GM19240 (cell line): ENCODE results near the gene CEMIP2.
"Not testable (repeated sequence)": the region's sequence is repeated elsewhere in the genome, so short reads cannot be mapped to it uniquely, and the experiment has no call there.

Experiments used
- DNase-seq: peaks from one replicate; pipeline ENCODE4 v3.0.0; 2011; ENCODE audit warnings: low spot score; ENCODE audit not compliant: insufficient read length

Gene CEMIP2, protein sequence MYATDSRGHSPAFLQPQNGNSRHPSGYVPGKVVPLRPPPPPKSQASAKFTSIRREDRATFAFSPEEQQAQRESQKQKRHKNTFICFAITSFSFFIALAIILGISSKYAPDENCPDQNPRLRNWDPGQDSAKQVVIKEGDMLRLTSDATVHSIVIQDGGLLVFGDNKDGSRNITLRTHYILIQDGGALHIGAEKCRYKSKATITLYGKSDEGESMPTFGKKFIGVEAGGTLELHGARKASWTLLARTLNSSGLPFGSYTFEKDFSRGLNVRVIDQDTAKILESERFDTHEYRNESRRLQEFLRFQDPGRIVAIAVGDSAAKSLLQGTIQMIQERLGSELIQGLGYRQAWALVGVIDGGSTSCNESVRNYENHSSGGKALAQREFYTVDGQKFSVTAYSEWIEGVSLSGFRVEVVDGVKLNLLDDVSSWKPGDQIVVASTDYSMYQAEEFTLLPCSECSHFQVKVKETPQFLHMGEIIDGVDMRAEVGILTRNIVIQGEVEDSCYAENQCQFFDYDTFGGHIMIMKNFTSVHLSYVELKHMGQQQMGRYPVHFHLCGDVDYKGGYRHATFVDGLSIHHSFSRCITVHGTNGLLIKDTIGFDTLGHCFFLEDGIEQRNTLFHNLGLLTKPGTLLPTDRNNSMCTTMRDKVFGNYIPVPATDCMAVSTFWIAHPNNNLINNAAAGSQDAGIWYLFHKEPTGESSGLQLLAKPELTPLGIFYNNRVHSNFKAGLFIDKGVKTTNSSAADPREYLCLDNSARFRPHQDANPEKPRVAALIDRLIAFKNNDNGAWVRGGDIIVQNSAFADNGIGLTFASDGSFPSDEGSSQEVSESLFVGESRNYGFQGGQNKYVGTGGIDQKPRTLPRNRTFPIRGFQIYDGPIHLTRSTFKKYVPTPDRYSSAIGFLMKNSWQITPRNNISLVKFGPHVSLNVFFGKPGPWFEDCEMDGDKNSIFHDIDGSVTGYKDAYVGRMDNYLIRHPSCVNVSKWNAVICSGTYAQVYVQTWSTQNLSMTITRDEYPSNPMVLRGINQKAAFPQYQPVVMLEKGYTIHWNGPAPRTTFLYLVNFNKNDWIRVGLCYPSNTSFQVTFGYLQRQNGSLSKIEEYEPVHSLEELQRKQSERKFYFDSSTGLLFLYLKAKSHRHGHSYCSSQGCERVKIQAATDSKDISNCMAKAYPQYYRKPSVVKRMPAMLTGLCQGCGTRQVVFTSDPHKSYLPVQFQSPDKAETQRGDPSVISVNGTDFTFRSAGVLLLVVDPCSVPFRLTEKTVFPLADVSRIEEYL (N-terminal part only)

GRCh38 chr9:71768388-71769174, at the start of gene CEMIP2:
Gene CEMIP2, minus strand, starts transcription at chr9:71768513. Its CDS starts 18,140 bp downstream, at chr9:71750373.
- peak; percentile 40 for DNase-seq

- DNase-seq, result no peak
These were observed 48.7 kb upstream of the CEMIP2 start for GRCh38 chr9:71816916-71817451.

DNA sequence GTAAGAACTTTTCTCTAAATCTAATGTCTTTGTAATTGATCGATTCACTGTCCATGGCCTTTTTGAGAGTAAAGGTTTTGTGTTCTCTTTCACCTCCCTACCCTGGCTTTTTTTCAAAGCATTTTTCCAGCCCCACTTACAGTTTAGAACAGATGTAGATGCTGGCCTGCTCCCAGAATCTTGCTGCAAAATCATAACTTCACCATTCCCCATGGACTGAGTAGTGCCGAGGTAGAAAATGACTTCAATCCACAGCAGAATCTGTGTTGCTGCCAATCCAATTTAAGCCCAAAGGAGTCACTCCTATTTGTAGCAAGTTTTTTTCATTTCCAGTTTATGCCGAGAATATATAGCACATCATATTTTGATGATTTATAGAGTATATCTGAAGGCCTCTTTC, 46.5 kb upstream of the CEMIP2 start:
- no peak for DNase-seq

DNA sequence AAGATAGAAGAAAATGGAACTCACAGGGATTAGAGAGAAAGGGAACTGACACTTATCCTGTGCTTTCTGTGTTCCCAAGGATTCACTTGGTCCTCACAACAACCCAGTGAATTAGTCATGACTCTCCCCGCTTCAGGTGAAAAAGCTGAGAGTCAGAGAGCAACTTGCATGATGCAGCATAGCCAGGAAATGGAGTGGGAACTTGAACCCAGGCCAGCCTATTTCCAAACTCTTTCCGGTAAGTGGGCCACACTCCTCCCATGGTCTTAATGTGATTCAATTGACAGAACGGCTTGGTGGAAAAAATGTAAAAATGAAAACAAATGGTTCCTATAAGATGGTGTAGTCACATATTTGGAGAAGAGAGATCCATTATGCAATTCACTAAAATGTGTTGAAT, 45.9 kb upstream of the CEMIP2 start:
- DNase-seq, result no peak

- DNase-seq, result no peak
These were observed 44.1 kb upstream of the CEMIP2 start for GRCh38 chr9:71812385-71812784.

DNA sequence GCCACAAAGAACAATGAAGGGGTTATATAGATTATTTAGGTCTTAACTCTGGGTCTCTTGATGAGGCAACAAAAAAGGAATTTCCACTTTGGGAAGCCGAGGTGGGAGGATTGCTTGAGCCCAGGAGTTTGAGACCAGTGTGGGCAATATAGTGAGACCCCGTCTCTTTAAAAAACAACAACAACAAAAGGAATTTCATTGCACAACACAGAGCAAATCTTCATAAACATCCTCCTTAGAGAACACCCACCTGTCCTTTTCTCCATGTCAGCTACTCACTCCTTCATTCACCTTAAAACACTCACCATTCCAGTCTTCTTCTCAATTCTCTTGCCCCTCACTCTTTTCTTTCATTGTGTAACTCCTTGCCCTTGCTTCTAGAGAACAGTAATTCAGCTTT, 39.8 kb upstream of the CEMIP2 start:
- no peak for DNase-seq

DNA sequence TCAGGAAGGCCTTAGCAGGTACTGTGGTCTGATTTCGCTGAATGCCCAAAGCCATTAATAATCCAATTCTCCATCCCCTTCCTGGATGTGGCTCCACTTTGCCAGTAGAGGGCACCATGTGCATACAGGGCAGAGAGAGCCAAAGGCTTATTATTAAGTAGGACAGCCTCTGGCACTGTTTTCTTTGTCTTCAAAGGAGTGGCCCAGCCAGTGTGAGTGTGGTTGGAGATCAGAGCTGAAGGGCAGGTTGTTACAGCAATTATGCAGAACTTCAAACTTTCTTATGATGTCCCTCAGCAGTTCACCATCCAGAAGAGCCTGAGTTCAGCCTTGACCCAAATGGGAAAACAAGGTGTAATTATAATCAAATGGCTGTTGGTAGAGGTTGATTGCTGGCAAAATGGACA, 38.6 kb upstream of the CEMIP2 start:
- DNase-seq, result peak; percentile 22

GRCh38 chr9:71805096-71805495, 36.8 kb upstream of the CEMIP2 start:
- DNase-seq, result not testable (repeated sequence)

DNA sequence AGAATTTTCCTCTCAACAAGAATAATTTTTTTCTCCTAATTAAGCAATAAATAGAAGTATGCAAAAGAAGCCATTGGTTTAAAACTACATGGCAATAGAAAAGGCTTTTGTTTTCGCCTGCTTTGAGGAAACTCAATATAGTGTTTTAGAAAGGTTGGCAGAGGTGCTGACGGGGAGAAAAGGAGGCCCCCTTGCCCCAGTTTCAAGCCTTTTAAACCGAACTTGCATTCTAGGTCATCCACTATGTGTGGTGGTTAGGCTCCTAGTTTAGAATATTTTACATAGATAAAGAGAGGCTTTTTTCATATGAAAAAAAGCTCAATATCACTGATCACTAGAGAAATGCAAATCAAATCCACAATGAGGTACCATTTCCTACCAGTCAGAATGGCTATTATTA, 33.5 kb upstream of the CEMIP2 start:
- no peak for DNase-seq

DNA sequence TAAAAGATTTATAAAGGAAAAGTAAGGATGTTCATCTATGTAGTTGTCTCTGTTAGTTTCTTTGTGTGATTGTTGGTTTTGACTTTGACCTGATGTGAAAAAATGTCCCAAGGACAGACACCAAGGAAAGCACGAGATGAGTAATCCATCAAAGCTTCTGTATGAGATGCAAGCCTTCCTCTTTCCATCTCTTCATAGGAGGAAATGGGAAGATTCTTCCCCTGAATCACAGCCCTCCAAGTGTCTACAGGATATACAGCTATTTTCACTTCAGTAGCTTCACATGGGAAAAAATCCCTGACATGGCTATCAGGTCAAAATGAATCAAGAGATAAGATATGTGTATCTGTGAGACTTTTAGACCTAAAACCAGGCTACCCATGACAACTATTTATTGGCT, 29.0 kb upstream of the CEMIP2 start:
- no peak for DNase-seq

DNA sequence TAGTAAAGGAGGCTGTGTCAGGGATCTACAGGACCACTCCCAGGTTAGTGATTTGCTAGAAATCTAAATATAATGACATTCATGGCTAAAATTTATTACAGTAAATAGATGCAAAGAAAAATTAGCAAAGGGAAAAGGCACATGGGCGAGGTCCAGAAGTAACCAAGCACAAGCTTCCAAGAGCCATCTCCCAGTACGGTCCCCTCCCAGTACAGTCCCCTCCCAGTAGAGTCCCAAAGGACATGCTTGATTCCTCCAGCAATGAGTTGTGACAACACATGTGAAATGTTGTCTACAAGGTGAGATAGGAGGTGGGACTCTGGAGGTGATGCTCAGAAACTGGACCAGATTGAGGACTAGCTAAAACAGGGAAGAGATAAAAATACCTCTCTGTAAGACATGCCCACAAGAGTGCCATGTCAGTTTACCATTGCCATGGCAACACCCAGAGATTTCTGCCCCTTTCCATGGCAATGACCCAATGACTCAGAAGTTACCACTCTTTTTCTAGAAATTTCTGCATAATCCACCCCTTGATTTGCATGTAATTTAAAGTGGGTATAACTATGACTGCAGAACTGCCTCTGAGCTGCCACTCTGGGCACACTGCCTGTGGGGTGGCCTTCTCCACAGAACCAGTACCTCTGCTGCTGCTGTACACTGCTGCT, 27.9 kb upstream of the CEMIP2 start:
- no peak for DNase-seq

- DNase-seq, result peak; percentile 24
These were observed 26.9 kb upstream of the CEMIP2 start for GRCh38 chr9:71795097-71795813.

- DNase-seq, result no peak
These were observed 25.2 kb upstream of the CEMIP2 start for GRCh38 chr9:71793386-71794105.

GRCh38 chr9:71791875-71792274, 23.6 kb upstream of the CEMIP2 start:
- DNase-seq, result no peak

- no peak for DNase-seq
These were observed 22.0 kb upstream of the CEMIP2 start for GRCh38 chr9:71790296-71790695.

- DNase-seq, result no peak
These were observed 14.8 kb upstream of the CEMIP2 start for GRCh38 chr9:71783120-71783523.

DNA sequence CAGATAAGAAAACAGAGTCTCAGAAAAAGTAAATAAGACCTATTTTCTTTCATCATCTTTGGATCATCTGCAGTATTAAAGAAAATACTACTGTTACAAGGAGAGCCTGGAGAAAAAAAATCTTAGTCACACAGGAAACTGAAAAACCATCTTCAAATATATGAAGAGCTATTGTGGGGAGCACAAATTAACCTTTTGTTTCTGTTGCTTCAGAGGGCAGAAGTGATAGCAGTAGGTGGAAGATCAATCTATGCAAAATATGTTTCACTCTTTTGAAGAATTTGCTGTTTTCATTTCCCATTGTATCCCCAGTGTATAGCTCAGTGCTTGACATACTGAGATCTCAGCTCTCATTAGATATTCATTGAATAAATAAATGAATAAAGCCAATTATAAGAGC, 13.1 kb upstream of the CEMIP2 start:
- DNase-seq, result no peak

DNA sequence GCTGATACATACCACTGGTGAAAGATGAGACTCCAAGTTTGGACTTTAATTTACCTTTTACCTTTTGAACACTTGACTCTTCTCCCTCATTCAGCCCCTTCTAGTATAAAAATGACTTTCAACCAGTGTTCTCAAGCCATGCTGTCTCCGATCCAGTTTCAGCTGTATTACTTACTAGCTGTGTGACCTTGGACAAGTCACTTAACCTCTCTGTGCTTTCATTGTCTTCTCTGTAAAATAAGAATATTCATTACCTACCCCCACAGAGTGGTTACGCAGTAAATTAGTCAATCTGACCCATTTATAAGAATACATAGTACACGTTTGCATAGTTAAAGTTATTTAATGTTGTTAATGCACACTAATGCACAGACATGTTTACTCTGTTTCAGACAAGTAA, 12.6 kb upstream of the CEMIP2 start:
- no peak for DNase-seq

DNA sequence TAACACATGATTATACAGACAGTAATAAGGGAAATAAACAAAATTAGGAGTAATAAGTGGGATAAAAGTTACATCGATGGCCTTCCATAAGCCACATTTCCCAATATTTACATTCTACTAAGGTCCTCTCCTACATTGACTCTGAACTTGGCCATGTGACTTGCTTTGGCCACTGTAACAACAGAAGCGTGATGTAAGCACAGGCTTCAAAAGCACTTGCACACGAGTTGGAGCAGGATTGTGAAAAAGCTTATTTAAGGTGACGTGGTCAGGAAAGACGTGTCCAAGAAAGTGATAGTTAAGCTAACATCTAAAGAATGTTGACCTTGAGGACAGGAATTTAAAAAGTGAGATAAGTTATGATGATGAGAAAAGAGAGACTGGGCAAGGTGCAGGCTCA, 9.8 kb upstream of the CEMIP2 start:
- no peak for DNase-seq
